WTC11 (cell line): ENCODE results near the gene RPS6KA2. TPM values are rescaled to one million over a fixed set of nuclear protein-coding genes. Genes with fewer than 3 reads are reported as not detected.

ENCODE experiments used
- ATAC-seq: fragments of 200-7000 bp; cut with Tn5 transposase; 2 replicates; pipeline ENCODE4 v1.10.0; 2021; ENCODE audit warnings: mild to moderate bottlenecking, moderate library complexity
- CTCF ChIA-PET: fragments of 300-600 bp; sonication (Branson Sonifier 250); formaldehyde crosslinking; loops from one replicate; lab custom pipeline; 2021; ENCODE audit warnings: antibody characterized with exemption; lab: Charles Lee
- POLR2A ChIA-PET: fragments of 350-600 bp; sonication (Branson Sonifier 250); formaldehyde crosslinking; loops from one replicate; lab custom pipeline; 2021; ENCODE audit warnings: antibody characterized with exemption; lab: Charles Lee
- DNase-seq: peaks from one replicate; pipeline ENCODE4 v3.0.0; 2021; ENCODE audit warnings: low spot score
- H3K27ac Mint-ChIP-seq: 2 replicates; pipeline ENCODE4 v1.8.0; 2021; ENCODE audit warnings: mixed read lengths
- H3K27me3 Mint-ChIP-seq: 2 replicates; pipeline ENCODE4 v1.8.0; 2021; ENCODE audit warnings: low read depth, mild to moderate bottlenecking, moderate library complexity, mixed read lengths
- H3K36me3 Mint-ChIP-seq: 2 replicates; pipeline ENCODE4 v1.8.0; 2021; ENCODE audit warnings: mixed read lengths
- H3K4me1 Mint-ChIP-seq: 2 replicates; pipeline ENCODE4 v1.8.0; 2022; ENCODE audit warnings: mixed read lengths
- H3K4me3 Mint-ChIP-seq: 2 replicates; pipeline ENCODE4 v1.8.0; 2021; ENCODE audit warnings: mild to moderate bottlenecking, moderate library complexity, mixed read lengths
- H3K9me3 Mint-ChIP-seq: 2 replicates; pipeline ENCODE4 v1.8.0; 2021; ENCODE audit warnings: mixed read lengths
- FOXK1 ChIP-seq: sonication (generic); formaldehyde crosslinking; IDR thresholded peaks from 2 replicates; pipeline ENCODE4 v1.8.0; 2022; ENCODE audit warnings: mild to moderate bottlenecking, moderate library complexity, missing genetic modification reagents
- NFATC4 ChIP-seq: fragments of 250-450 bp; sonication (Bioruptor Pico); IDR thresholded peaks from 2 replicates; pipeline ENCODE4 v1.9.0; 2021; ENCODE audit warnings: mild to moderate bottlenecking
- NFE2L1 ChIP-seq: sonication (generic); formaldehyde crosslinking; IDR thresholded peaks from 2 replicates; pipeline ENCODE4 v1.8.1; 2023; ENCODE audit warnings: missing genetic modification reagents
- SMAD3 ChIP-seq: sonication (generic); formaldehyde crosslinking; IDR thresholded peaks from 2 replicates; pipeline ENCODE4 v1.8.0; 2022; ENCODE audit warnings: missing genetic modification reagents, mild to moderate bottlenecking, borderline replicate concordance
- SP1 ChIP-seq: sonication (generic); formaldehyde crosslinking; conservative IDR thresholded peaks from 2 replicates; pipeline ENCODE4 v1.8.1; 2022; ENCODE audit warnings: missing genetic modification reagents
- ZNF263 ChIP-seq: sonication (generic); formaldehyde crosslinking; IDR thresholded peaks from 2 replicates; pipeline ENCODE4 v1.8.1; 2022; ENCODE audit warnings: low read depth, mild to moderate bottlenecking, moderate library complexity, missing genetic modification reagents
- total RNA-seq: library from RNA; stranded (reverse); gene quantifications from 3 replicates; pipeline ENCODE4 v1.2.3, GENCODE V29; 2021
- TF ChIP-seq, protein P1 (sequence below): sonication (generic); formaldehyde crosslinking; conservative IDR thresholded peaks from 2 replicates; pipeline ENCODE4 v1.8.1; 2023; ENCODE audit warnings: mild to moderate bottlenecking, low read depth, missing genetic modification reagents, moderate library complexity
- TF ChIP-seq, protein P2 (sequence below): fragments of 250-450 bp; sonication (Bioruptor Pico); IDR thresholded peaks from 2 replicates; pipeline ENCODE4 v2.1.2; 2022; ENCODE audit warnings: mild to moderate bottlenecking, moderate library complexity
- TF ChIP-seq, protein P3 (sequence below): sonication (generic); formaldehyde crosslinking; IDR thresholded peaks from 2 replicates; pipeline ENCODE4 v1.8.0; 2023; ENCODE audit warnings: mild to moderate bottlenecking, missing genetic modification reagents
- TF ChIP-seq, protein P4 (sequence below): sonication (generic); formaldehyde crosslinking; IDR thresholded peaks from 2 replicates; pipeline ENCODE4 v1.8.1; 2023; ENCODE audit warnings: mild to moderate bottlenecking, missing genetic modification reagents, borderline replicate concordance
- TF ChIP-seq, protein P5 (sequence below): sonication (generic); formaldehyde crosslinking; conservative IDR thresholded peaks from 2 replicates; pipeline ENCODE4 v1.8.1; 2022; ENCODE audit warnings: mild to moderate bottlenecking, missing genetic modification reagents
- TF ChIP-seq, protein P6 (sequence below): fragments of 200-600 bp; IDR thresholded peaks from 2 replicates; pipeline ENCODE4 v1.8.0; 2022; ENCODE audit warnings: antibody characterized with exemption
- TF ChIP-seq, protein P7 (sequence below): sonication (generic); formaldehyde crosslinking; IDR thresholded peaks from 2 replicates; pipeline ENCODE4 v1.8.1; 2022; ENCODE audit warnings: low read depth, missing genetic modification reagents, borderline replicate concordance
- TF ChIP-seq, protein P8 (sequence below): fragments of 250-450 bp; sonication (Bioruptor Pico); IDR thresholded peaks from 2 replicates; pipeline ENCODE4 v1.9.0; 2021; ENCODE audit warnings: moderate library complexity, mild to moderate bottlenecking, inconsistent platforms, borderline replicate concordance

The RPS6KA2 gene
- total RNA-seq, 1 experiment from 2014 or later: 24.2 TPM

DNA sequence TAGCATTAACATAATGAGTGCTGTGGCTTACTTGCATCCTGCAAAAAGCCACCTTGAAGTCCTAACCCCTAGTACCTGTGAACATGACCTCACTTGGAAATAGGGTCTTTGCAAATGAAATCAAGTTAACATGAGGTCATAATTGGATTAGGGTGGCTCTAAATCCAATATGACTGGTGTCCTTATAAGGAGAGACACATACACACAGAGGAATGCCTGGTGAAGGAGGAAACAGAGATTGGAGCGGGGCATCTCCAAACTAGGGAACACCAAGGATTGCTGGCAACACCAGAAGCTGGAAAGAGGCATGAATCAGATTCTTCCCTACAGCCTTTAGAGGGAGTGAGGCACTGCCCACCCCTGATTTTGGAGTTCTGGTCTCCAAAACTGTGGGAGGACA is 17.6 kb upstream of the RPS6KA2 start:
- Mint-ChIP-seq H3K9me3 (peaks cover 5% of the 10 kb centered on the region; the same call in 1 of the 2 replicates), H3K4me3 (no peak overlapping the region), H3K36me3 (no peaks in the 10 kb centered on the region), H3K4me1 (peaks cover 24% of the 10 kb centered on the region), H3K27ac (no peak overlapping the region), H3K27me3 (peaks cover under 1% of the 10 kb centered on the region; the same call in 1 of the 2 replicates)
- no peak for ATAC-seq
- no peak for TF ChIP-seq SP1 (CRISPR knock-in tag)
- TF ChIP-seq, protein P1, sequence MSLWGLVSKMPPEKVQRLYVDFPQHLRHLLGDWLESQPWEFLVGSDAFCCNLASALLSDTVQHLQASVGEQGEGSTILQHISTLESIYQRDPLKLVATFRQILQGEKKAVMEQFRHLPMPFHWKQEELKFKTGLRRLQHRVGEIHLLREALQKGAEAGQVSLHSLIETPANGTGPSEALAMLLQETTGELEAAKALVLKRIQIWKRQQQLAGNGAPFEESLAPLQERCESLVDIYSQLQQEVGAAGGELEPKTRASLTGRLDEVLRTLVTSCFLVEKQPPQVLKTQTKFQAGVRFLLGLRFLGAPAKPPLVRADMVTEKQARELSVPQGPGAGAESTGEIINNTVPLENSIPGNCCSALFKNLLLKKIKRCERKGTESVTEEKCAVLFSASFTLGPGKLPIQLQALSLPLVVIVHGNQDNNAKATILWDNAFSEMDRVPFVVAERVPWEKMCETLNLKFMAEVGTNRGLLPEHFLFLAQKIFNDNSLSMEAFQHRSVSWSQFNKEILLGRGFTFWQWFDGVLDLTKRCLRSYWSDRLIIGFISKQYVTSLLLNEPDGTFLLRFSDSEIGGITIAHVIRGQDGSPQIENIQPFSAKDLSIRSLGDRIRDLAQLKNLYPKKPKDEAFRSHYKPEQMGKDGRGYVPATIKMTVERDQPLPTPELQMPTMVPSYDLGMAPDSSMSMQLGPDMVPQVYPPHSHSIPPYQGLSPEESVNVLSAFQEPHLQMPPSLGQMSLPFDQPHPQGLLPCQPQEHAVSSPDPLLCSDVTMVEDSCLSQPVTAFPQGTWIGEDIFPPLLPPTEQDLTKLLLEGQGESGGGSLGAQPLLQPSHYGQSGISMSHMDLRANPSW (CRISPR knock-in tag): no peak
- TF ChIP-seq, protein P2, sequence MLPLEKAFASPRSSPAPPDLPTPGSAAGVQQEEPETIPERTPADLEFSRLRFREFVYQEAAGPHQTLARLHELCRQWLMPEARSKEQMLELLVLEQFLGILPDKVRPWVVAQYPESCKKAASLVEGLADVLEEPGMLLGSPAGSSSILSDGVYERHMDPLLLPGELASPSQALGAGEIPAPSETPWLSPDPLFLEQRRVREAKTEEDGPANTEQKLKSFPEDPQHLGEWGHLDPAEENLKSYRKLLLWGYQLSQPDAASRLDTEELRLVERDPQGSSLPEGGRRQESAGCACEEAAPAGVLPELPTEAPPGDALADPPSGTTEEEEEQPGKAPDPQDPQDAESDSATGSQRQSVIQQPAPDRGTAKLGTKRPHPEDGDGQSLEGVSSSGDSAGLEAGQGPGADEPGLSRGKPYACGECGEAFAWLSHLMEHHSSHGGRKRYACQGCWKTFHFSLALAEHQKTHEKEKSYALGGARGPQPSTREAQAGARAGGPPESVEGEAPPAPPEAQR: no peak
- TF ChIP-seq, protein P3, sequence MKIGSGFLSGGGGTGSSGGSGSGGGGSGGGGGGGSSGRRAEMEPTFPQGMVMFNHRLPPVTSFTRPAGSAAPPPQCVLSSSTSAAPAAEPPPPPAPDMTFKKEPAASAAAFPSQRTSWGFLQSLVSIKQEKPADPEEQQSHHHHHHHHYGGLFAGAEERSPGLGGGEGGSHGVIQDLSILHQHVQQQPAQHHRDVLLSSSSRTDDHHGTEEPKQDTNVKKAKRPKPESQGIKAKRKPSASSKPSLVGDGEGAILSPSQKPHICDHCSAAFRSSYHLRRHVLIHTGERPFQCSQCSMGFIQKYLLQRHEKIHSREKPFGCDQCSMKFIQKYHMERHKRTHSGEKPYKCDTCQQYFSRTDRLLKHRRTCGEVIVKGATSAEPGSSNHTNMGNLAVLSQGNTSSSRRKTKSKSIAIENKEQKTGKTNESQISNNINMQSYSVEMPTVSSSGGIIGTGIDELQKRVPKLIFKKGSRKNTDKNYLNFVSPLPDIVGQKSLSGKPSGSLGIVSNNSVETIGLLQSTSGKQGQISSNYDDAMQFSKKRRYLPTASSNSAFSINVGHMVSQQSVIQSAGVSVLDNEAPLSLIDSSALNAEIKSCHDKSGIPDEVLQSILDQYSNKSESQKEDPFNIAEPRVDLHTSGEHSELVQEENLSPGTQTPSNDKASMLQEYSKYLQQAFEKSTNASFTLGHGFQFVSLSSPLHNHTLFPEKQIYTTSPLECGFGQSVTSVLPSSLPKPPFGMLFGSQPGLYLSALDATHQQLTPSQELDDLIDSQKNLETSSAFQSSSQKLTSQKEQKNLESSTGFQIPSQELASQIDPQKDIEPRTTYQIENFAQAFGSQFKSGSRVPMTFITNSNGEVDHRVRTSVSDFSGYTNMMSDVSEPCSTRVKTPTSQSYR (CRISPR knock-in tag): no peak
- TF ChIP-seq NFATC4 (CRISPR knock-in tag): no peak
- TF ChIP-seq, protein P4, sequence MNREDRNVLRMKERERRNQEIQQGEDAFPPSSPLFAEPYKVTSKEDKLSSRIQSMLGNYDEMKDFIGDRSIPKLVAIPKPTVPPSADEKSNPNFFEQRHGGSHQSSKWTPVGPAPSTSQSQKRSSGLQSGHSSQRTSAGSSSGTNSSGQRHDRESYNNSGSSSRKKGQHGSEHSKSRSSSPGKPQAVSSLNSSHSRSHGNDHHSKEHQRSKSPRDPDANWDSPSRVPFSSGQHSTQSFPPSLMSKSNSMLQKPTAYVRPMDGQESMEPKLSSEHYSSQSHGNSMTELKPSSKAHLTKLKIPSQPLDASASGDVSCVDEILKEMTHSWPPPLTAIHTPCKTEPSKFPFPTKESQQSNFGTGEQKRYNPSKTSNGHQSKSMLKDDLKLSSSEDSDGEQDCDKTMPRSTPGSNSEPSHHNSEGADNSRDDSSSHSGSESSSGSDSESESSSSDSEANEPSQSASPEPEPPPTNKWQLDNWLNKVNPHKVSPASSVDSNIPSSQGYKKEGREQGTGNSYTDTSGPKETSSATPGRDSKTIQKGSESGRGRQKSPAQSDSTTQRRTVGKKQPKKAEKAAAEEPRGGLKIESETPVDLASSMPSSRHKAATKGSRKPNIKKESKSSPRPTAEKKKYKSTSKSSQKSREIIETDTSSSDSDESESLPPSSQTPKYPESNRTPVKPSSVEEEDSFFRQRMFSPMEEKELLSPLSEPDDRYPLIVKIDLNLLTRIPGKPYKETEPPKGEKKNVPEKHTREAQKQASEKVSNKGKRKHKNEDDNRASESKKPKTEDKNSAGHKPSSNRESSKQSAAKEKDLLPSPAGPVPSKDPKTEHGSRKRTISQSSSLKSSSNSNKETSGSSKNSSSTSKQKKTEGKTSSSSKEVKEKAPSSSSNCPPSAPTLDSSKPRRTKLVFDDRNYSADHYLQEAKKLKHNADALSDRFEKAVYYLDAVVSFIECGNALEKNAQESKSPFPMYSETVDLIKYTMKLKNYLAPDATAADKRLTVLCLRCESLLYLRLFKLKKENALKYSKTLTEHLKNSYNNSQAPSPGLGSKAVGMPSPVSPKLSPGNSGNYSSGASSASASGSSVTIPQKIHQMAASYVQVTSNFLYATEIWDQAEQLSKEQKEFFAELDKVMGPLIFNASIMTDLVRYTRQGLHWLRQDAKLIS: no peak
- TF ChIP-seq, protein P5, sequence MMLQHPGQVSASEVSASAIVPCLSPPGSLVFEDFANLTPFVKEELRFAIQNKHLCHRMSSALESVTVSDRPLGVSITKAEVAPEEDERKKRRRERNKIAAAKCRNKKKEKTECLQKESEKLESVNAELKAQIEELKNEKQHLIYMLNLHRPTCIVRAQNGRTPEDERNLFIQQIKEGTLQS (CRISPR knock-in tag): no peak
- TF ChIP-seq ZNF263 (CRISPR knock-in tag): no peak
- TF ChIP-seq, protein P6, sequence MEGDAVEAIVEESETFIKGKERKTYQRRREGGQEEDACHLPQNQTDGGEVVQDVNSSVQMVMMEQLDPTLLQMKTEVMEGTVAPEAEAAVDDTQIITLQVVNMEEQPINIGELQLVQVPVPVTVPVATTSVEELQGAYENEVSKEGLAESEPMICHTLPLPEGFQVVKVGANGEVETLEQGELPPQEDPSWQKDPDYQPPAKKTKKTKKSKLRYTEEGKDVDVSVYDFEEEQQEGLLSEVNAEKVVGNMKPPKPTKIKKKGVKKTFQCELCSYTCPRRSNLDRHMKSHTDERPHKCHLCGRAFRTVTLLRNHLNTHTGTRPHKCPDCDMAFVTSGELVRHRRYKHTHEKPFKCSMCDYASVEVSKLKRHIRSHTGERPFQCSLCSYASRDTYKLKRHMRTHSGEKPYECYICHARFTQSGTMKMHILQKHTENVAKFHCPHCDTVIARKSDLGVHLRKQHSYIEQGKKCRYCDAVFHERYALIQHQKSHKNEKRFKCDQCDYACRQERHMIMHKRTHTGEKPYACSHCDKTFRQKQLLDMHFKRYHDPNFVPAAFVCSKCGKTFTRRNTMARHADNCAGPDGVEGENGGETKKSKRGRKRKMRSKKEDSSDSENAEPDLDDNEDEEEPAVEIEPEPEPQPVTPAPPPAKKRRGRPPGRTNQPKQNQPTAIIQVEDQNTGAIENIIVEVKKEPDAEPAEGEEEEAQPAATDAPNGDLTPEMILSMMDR: no peak
- no peak for TF ChIP-seq NFE2L1
- TF ChIP-seq SMAD3: no peak
- TF ChIP-seq, protein P7, sequence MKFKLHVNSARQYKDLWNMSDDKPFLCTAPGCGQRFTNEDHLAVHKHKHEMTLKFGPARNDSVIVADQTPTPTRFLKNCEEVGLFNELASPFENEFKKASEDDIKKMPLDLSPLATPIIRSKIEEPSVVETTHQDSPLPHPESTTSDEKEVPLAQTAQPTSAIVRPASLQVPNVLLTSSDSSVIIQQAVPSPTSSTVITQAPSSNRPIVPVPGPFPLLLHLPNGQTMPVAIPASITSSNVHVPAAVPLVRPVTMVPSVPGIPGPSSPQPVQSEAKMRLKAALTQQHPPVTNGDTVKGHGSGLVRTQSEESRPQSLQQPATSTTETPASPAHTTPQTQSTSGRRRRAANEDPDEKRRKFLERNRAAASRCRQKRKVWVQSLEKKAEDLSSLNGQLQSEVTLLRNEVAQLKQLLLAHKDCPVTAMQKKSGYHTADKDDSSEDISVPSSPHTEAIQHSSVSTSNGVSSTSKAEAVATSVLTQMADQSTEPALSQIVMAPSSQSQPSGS (CRISPR knock-in tag): no peak
- no peak for TF ChIP-seq FOXK1 (CRISPR knock-in tag)
- TF ChIP-seq, protein P8, sequence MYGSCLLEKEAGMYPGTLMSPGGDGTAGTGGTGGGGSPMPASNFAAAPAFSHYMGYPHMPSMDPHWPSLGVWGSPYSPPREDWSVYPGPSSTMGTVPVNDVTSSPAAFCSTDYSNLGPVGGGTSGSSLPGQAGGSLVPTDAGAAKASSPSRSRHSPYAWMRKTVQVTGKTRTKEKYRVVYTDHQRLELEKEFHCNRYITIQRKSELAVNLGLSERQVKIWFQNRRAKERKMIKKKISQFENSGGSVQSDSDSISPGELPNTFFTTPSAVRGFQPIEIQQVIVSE (CRISPR knock-in tag): no peak
- ChIA-PET POLR2A (no interaction called here), CTCF (no interaction called here)
- DNase-seq: no peak
